Measurements from ENCODE around the gene PDLIM1.

Gene PDLIM1

DNA sequence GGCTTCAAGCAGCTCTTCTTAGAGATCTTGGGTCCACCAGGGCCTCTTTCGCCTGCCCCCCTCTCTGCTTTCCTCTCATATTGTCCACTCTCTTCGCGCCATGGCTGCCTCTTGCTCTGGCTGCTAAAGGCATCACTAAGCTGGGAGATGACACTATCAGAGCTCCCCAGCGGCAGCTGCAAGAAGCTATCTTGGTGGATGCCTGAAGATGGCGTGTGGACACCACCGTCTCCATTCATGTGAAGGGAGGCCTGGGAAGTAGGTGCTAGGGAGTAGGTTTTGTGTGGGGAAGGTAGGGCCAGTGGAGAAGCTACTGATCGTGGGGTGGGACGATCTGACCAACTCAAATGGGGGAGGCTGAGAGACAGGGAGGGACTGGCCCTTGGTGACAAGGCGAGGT lies 45.9 kb upstream of the PDLIM1 start:
- no peaks in the 10 kb centered on the region for H3K27me3 ChIP-seq (ENCODE audit: insufficient read depth, poor library complexity, severe bottlenecking)
- no peak overlapping the region for H3K27ac ChIP-seq (replicated peaks)
- H3K4me3 ChIP-seq (replicated peaks; ENCODE audit: insufficient read depth, low read length): no peak overlapping the region
- no peak for DNase-seq (ENCODE audit: low read depth in 1 of 2, low spot score in 1 of 2)
- TF ChIP-seq REST (IDR thresholded peaks at IDR 0.05; ENCODE audit: insufficient replicate concordance, low read depth) (no peak), SPI1 (IDR thresholded peaks at IDR 0.05; ENCODE audit: borderline replicate concordance, low read depth) (no peak), GABPA (IDR thresholded peaks at IDR 0.05; ENCODE audit: low read depth) (no peak), POLR2AphosphoS5 (IDR thresholded peaks at IDR 0.05; ENCODE audit: low read depth) (no peak)
- TF ChIP-seq, protein P1, sequence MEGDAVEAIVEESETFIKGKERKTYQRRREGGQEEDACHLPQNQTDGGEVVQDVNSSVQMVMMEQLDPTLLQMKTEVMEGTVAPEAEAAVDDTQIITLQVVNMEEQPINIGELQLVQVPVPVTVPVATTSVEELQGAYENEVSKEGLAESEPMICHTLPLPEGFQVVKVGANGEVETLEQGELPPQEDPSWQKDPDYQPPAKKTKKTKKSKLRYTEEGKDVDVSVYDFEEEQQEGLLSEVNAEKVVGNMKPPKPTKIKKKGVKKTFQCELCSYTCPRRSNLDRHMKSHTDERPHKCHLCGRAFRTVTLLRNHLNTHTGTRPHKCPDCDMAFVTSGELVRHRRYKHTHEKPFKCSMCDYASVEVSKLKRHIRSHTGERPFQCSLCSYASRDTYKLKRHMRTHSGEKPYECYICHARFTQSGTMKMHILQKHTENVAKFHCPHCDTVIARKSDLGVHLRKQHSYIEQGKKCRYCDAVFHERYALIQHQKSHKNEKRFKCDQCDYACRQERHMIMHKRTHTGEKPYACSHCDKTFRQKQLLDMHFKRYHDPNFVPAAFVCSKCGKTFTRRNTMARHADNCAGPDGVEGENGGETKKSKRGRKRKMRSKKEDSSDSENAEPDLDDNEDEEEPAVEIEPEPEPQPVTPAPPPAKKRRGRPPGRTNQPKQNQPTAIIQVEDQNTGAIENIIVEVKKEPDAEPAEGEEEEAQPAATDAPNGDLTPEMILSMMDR (IDR thresholded peaks at IDR 0.05; ENCODE audit: insufficient read depth, low read length): no peak

GRCh38 chr10:95335933-95336699 lies 45.3 kb upstream of the PDLIM1 start:
- no peak overlapping the region for H3K27ac ChIP-seq (replicated peaks)
- H3K4me3 ChIP-seq (replicated peaks; ENCODE audit: insufficient read depth, low read length): no peak overlapping the region
- DNase-seq (ENCODE audit: low read depth in 1 of 2, low spot score in 1 of 2): no peak
- H3K27me3 ChIP-seq (ENCODE audit: insufficient read depth, poor library complexity, severe bottlenecking): no peaks in the 10 kb centered on the region
- TF ChIP-seq, protein P1 (IDR thresholded peaks at IDR 0.05; ENCODE audit: insufficient read depth, low read length): no peak
- TF ChIP-seq POLR2AphosphoS5 (IDR thresholded peaks at IDR 0.05; ENCODE audit: low read depth): no peak
- no peak for TF ChIP-seq GABPA (IDR thresholded peaks at IDR 0.05; ENCODE audit: low read depth)
- TF ChIP-seq SPI1 (IDR thresholded peaks at IDR 0.05; ENCODE audit: borderline replicate concordance, low read depth): no peak
- no peak for TF ChIP-seq REST (IDR thresholded peaks at IDR 0.05; ENCODE audit: insufficient replicate concordance, low read depth)

DNA sequence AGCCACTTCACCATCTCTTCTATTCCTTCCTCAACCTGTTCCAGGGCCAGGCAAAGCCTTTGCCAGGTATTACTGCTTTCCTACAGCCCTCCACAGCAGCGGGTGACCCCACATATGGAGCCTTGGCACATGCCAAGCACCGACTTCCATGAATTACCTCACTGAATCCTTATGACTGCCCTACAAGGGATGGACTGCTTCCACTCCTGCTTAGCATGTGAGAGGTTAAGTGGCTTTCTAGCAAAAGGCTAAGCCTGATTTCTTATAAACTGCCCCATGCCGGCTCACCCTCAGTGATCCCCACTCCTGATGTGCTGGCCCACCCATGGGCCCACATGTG lies 44.0 kb upstream of the PDLIM1 start:
- no peak overlapping the region for H3K4me3 ChIP-seq (replicated peaks; ENCODE audit: insufficient read depth, low read length)
- TF ChIP-seq SPI1 (IDR thresholded peaks at IDR 0.05; ENCODE audit: borderline replicate concordance, low read depth) (no peak), GABPA (IDR thresholded peaks at IDR 0.05; ENCODE audit: low read depth) (no peak), REST (IDR thresholded peaks at IDR 0.05; ENCODE audit: insufficient replicate concordance, low read depth) (no peak), POLR2AphosphoS5 (IDR thresholded peaks at IDR 0.05; ENCODE audit: low read depth) (no peak)
- TF ChIP-seq, protein P1 (IDR thresholded peaks at IDR 0.05; ENCODE audit: insufficient read depth, low read length): no peak
- H3K27ac ChIP-seq (replicated peaks): no peak overlapping the region
- H3K27me3 ChIP-seq (ENCODE audit: insufficient read depth, poor library complexity, severe bottlenecking): no peaks in the 10 kb centered on the region
- DNase-seq (ENCODE audit: low read depth in 1 of 2, low spot score in 1 of 2): no peak

Measured in HL-60 (cell line).